HK-2 (cell line): ENCODE data around the gene FKBP14.

ENCODE experiments used
- DNase-seq: peaks from one replicate; pipeline ENCODE4 v3.0.0-alpha.2; 2018; ENCODE audit not compliant: unreplicated experiment

Gene FKBP14

GRCh38 chr7:30034501-30034900 lies 8.0 kb upstream of the FKBP14 start:
- no peak for DNase-seq

GRCh38 chr7:30032310-30033125 lies 6.0 kb upstream of the FKBP14 start:
- DNase-seq = no peak

GRCh38 chr7:30029696-30030095 lies 3.2 kb upstream of the FKBP14 start:
- DNase-seq = no peak

GRCh38 chr7:30028749-30029635 lies 2.5 kb upstream of the FKBP14 start:
- DNase-seq = peak; percentile 67

GRCh38 chr7:30028216-30028748 lies 1.8 kb upstream of the FKBP14 start, which contains the start of gene PLEKHA8:
TSS of gene PLEKHA8 (plus strand) at chr7:30028412. CDS start at chr7:30028763, 351 bp downstream.
- peak; percentile 88 for DNase-seq

- no peak for DNase-seq
Observed at GRCh38 chr7:30027740-30028215, 1.3 kb upstream of the FKBP14 start.

GRCh38 chr7:30027065-30027456 lies 559 bp upstream of the FKBP14 start:
- DNase-seq = no peak

GRCh38 chr7:30023524-30023923 lies 3.0 kb downstream of the FKBP14 start:
- DNase-seq = no peak

- no peak for DNase-seq
Observed at GRCh38 chr7:30022991-30023390, 3.5 kb downstream of the FKBP14 start.

GRCh38 chr7:30020535-30020934 lies 6.0 kb downstream of the FKBP14 start:
- no peak for DNase-seq

- DNase-seq = no peak
Observed at GRCh38 chr7:30019960-30020359, 6.5 kb downstream of the FKBP14 start.

- no peak for DNase-seq
Observed at GRCh38 chr7:30019387-30019786, 7.1 kb downstream of the FKBP14 start.

GRCh38 chr7:30018451-30018850 lies 8.1 kb downstream of the FKBP14 start:
- no peak for DNase-seq

- DNase-seq = no peak
Observed at GRCh38 chr7:30012757-30013156, 13.7 kb downstream of the FKBP14 start.

- no peak for DNase-seq
Observed at GRCh38 chr7:30010021-30010420, 16.5 kb downstream of the FKBP14 start.

GRCh38 chr7:30005464-30005863 lies 21.0 kb downstream of the FKBP14 start:
- DNase-seq = no peak

GRCh38 chr7:30003098-30003497 lies 23.4 kb downstream of the FKBP14 start:
- DNase-seq = no peak

GRCh38 chr7:30001998-30002397 lies 24.5 kb downstream of the FKBP14 start:
- no peak for DNase-seq

- no peak for DNase-seq
Observed at GRCh38 chr7:29998489-29998888, 28.0 kb downstream of the FKBP14 start.

- no peak for DNase-seq
Observed at GRCh38 chr7:29996321-29996720, 30.2 kb downstream of the FKBP14 start.

GRCh38 chr7:29995652-29996051 lies 30.9 kb downstream of the FKBP14 start:
- no peak for DNase-seq

- DNase-seq = no peak
Observed at GRCh38 chr7:29993140-29993539, 33.4 kb downstream of the FKBP14 start.
